Kasumi-1 (cell line): ENCODE results near the gene DNAL4.

Experiments used
- DNase-seq, 2 experiments: peaks; one replicate each; lab custom pipeline; 2025; lab: John Stamatoyannopoulos, UW

Gene DNAL4

GRCh38 chr22:38758276-38758945 is 35.5 kb downstream of the DNAL4 start:
- no peak for DNase-seq

GRCh38 chr22:38757464-38757757 is 36.5 kb downstream of the DNAL4 start:
- DNase-seq: no peak

- peak; percentile 53 to 57 for DNase-seq
These were observed 37.1 kb downstream of the DNAL4 start for GRCh38 chr22:38756711-38757463.

- peak; percentile 55 to 64 for DNase-seq
These were observed 37.9 kb downstream of the DNAL4 start, which contains the start of gene SUN2 for GRCh38 chr22:38755911-38756532. Gene SUN2, minus strand, starts transcription at chr22:38755998. Its CDS starts 3,370 bp downstream, at chr22:38752628.

GRCh38 chr22:38755155-38755910 is 38.6 kb downstream of the DNAL4 start:
- DNase-seq: no peak

GRCh38 chr22:38754751-38755154 is 39.2 kb downstream of the DNAL4 start:
- DNase-seq: peak; percentile 60 to 71

- peak in 1 of 2 experiments; percentile 27 for DNase-seq
These were observed 39.8 kb downstream of the DNAL4 start for GRCh38 chr22:38753948-38754750.

- DNase-seq: peak; percentile 80 to 88
These were observed 42.3 kb downstream of the DNAL4 start for GRCh38 chr22:38751422-38752346.

- no peak for DNase-seq
These were observed 42.9 kb downstream of the DNAL4 start for GRCh38 chr22:38751066-38751421.

- DNase-seq: no peak
These were observed 43.3 kb downstream of the DNAL4 start for GRCh38 chr22:38750638-38751037.

GRCh38 chr22:38750104-38750503 is 43.8 kb downstream of the DNAL4 start:
- no peak for DNase-seq

GRCh38 chr22:38748487-38749136 is 45.3 kb downstream of the DNAL4 start:
- DNase-seq: no peak

- no peak for DNase-seq
These were observed 48.1 kb downstream of the DNAL4 start for GRCh38 chr22:38745676-38746460.

GRCh38 chr22:38744981-38745380 is 49.0 kb downstream of the DNAL4 start:
- DNase-seq: no peak

- DNase-seq: no peak
These were observed 51.6 kb downstream of the DNAL4 start for GRCh38 chr22:38742176-38742942.

- no peak for DNase-seq
These were observed 52.4 kb downstream of the DNAL4 start for GRCh38 chr22:38741576-38741975.

GRCh38 chr22:38741166-38741565 is 52.8 kb downstream of the DNAL4 start:
- no peak for DNase-seq

- DNase-seq: no peak
These were observed 53.2 kb downstream of the DNAL4 start for GRCh38 chr22:38740754-38741153.
